Breast epithelium (tissue), 3 donors: Measurements from ENCODE around the gene RCSD1.

Experiments used
- CTCF ChIP-seq, 3 donors: fragments of 450-650 bp; IDR thresholded peaks; one replicate each; pipeline ENCODE4 v1.5.1; 2016 to 2017; ENCODE audit warnings: antibody characterized with exemption in 3 of 3, mild to moderate bottlenecking in 3 of 3, moderate library complexity in 3 of 3
- POLR2A ChIP-seq: fragments of 450-650 bp; IDR thresholded peaks from one replicate; pipeline ENCODE4 v1.6.1; 2016; ENCODE audit warnings: antibody characterized with exemption, mild to moderate bottlenecking, moderate library complexity

GRCh38 chr1:167718914-167719691 lies 89.1 kb downstream of the RCSD1 start:
- no peak for TF ChIP-seq CTCF (IDR thresholded peaks at IDR 0.05)
- TF ChIP-seq POLR2A, result no peak
